Prostate gland (tissue), 2 donors: ENCODE data around the gene LIMS2. TPM values are rescaled to one million over a fixed set of nuclear protein-coding genes. Genes with fewer than 3 reads are reported as not detected.
A peak's percentile ranks its signal among the peaks of the same experiment; 100 is the strongest.

Experiments
- DNase-seq: peaks from one replicate; pipeline ENCODE4 v3.0.0-alpha.2; 2019; ENCODE audit warnings: low spot score
- H3K27ac ChIP-seq, 2 donors: fragments of 200-600 bp; sonication (generic); 2 replicates each; pipeline ENCODE4 v1.5.1; 2017 to 2019
- H3K27me3 ChIP-seq: fragments of 200-600 bp; sonication (generic); replicated peaks from 2 replicates; pipeline ENCODE4 v1.5.1; 2019; ENCODE audit not compliant: insufficient read depth
- H3K36me3 ChIP-seq, 2 donors: fragments of 200-600 bp; sonication (generic); 1 replicate in 1 of 2; 2 replicates in 1 of 2; pipeline versions ENCODE4 v1.5.1 to v1.8.1; 2017 to 2019
- H3K4me1 ChIP-seq: fragments of 200-600 bp; sonication (generic); replicated peaks from 2 replicates; pipeline ENCODE4 v1.5.1; 2019
- H3K4me3 ChIP-seq, 2 donors: fragments of 200-600 bp; sonication (generic); 2 replicates each; pipeline ENCODE4 v1.5.1; 2017 to 2019
- H3K9me3 ChIP-seq: fragments of 200-600 bp; sonication (generic); 2 replicates; pipeline ENCODE4 v1.5.1; 2017
- CTCF ChIP-seq, 4 experiments: fragments of 200-600 bp in 2 of 4; fragments of 450-650 bp in 2 of 4; sonication (generic) in 2 of 4; IDR thresholded peaks; 1 replicate in 3 of 4; 2 replicates in 1 of 4; pipeline ENCODE4 v1.5.1; 2016 to 2019; ENCODE audit warnings: antibody characterized with exemption in 4 of 4, mild to moderate bottlenecking in 2 of 4, moderate library complexity in 2 of 4
- POLR2A ChIP-seq: fragments of 450-650 bp; IDR thresholded peaks from one replicate; pipeline ENCODE4 v1.6.1; 2016; ENCODE audit warnings: antibody characterized with exemption, mild to moderate bottlenecking
- POLR2AphosphoS5 ChIP-seq: sonication (generic); formaldehyde crosslinking; IDR thresholded peaks from one replicate; pipeline ENCODE4 v1.6.1; 2017; ENCODE audit warnings: antibody characterized with exemption
- WGBS: methylation state at CpG from one replicate; pipeline ENCODE4 v1.1.5; 2018; 5-methylcytosine and 5-hydroxymethylcytosine counted together
- intact Hi-C: fragments of 100-400 bp; cut with DNase I; formaldehyde crosslinking; loops from one replicate; pipeline ENCODE4 v1.14.2; 2022
- total RNA-seq, 2 donors: library from RNA; depleted of rRNA; stranded (reverse); fragments of >200 nt; gene quantifications; one replicate each; pipeline ENCODE4 v1.1.0, GENCODE V29; 2016

Gene LIMS2
- total RNA-seq, 2 donors from 2014 or later: 31.9 to 63.2 TPM

- Histone ChIP-seq H3K27me3 (no peaks in the 10 kb centered on the region), H3K27ac (no peak overlapping the region), H3K4me3 (no peak overlapping the region), H3K4me1 (no peaks in the 10 kb centered on the region), H3K9me3 (no peaks in the 10 kb centered on the region), H3K36me3 (no peaks in the 10 kb centered on the region)
- 51% methylated on average over 10 of the region's 10 CpGs for WGBS
- DNase-seq: peak; percentile 44
- no peak for TF ChIP-seq POLR2A
- peak; percentile 44 to 85 (median 79) for TF ChIP-seq CTCF (IDR thresholded peaks at IDR 0.05)
- intact Hi-C loops: loop anchor here (5.0 kb wide), 1 partner anchor 116 kb away; no protein-coding TSS in a partner anchor
Measured at GRCh38 chr2:127591221-127591923, 84.0 kb downstream of the LIMS2 start.

GRCh38 chr2:127590386-127591190 is 84.7 kb downstream of the LIMS2 start:
- no peak for DNase-seq
- Histone ChIP-seq H3K4me3 (no peak overlapping the region), H3K4me1 (no peaks in the 10 kb centered on the region), H3K36me3 (no peaks in the 10 kb centered on the region), H3K27ac (no peak overlapping the region), H3K27me3 (no peaks in the 10 kb centered on the region), H3K9me3 (no peaks in the 10 kb centered on the region)
- intact Hi-C loops: loop anchor here (5.0 kb wide), 1 partner anchor 117 kb away; no protein-coding TSS in a partner anchor
- TF ChIP-seq POLR2AphosphoS5 (no peak), POLR2A (no peak), CTCF (IDR thresholded peaks at IDR 0.05) (no peak)
- WGBS: 94% methylated on average over 8 of the region's 8 CpGs

GRCh38 chr2:127589841-127590240 is 85.5 kb downstream of the LIMS2 start:
- TF ChIP-seq POLR2A (no peak), CTCF (IDR thresholded peaks at IDR 0.05) (no peak), POLR2AphosphoS5 (no peak)
- DNase-seq: no peak
- Histone ChIP-seq H3K9me3 (no peaks in the 10 kb centered on the region), H3K36me3 (no peaks in the 10 kb centered on the region), H3K4me3 (no peak overlapping the region), H3K4me1 (no peaks in the 10 kb centered on the region), H3K27me3 (no peaks in the 10 kb centered on the region), H3K27ac (no peak overlapping the region)
- 86% methylated on average over 5 of the region's 5 CpGs for WGBS
- intact Hi-C loops: loop anchor here (5.0 kb wide), 1 partner anchor 117 kb away; no protein-coding TSS in a partner anchor

GRCh38 chr2:127589358-127589757 is 86.0 kb downstream of the LIMS2 start:
- intact Hi-C loops: no loop called here
- TF ChIP-seq POLR2AphosphoS5 (no peak), CTCF (IDR thresholded peaks at IDR 0.05) (no peak)
- H3K4me3 ChIP-seq: no peak overlapping the region
- no peaks in the 10 kb centered on the region for H3K4me1 ChIP-seq
- H3K36me3 ChIP-seq: no peaks in the 10 kb centered on the region
- 100% methylated on average over 3 of the region's 3 CpGs for WGBS
- H3K9me3 ChIP-seq: no peaks in the 10 kb centered on the region
- no peak overlapping the region for H3K27ac ChIP-seq
- no peaks in the 10 kb centered on the region for H3K27me3 ChIP-seq
- no peak for DNase-seq

Other genes with a start within 250 kb of the LIMS2 start
- 10 to 100 TPM; 36.6 to 42.3 TPM for gene IWS1, start 149.0 kb downstream of the LIMS2 start, total RNA-seq
- 1 to 10 TPM in 1 of 2 donors, not detected in 1; 1.4 TPM for gene MYO7B, start 139.8 kb downstream of the LIMS2 start, total RNA-seq
- not detected for gene GPR17, start 29.4 kb downstream of the LIMS2 start, total RNA-seq
- 10 to 100 TPM; 14.8 to 22.2 TPM for gene SFT2D3, start 26.0 kb upstream of the LIMS2 start, total RNA-seq
- 10 to 100 TPM; 25.4 to 41.9 TPM for gene WDR33, start 135.6 kb upstream of the LIMS2 start, total RNA-seq
- gene POLR2D, start 182.6 kb upstream of the LIMS2 start, total RNA-seq: 10 to 100 TPM; 16.0 to 33.3 TPM
- gene AMMECR1L, start 210.4 kb upstream of the LIMS2 start, total RNA-seq: 10 to 100 TPM in 1 of 2 donors, 1 to 10 TPM in 1; 9.9 to 29.6 TPM